ENCODE measurements around the gene PERCC1. TPM values are rescaled to one million over a fixed set of nuclear protein-coding genes. Genes with fewer than 3 reads are reported as not detected.

The PERCC1 gene
- total RNA-seq, 1 donor from 2014 or later: not detected

DNA sequence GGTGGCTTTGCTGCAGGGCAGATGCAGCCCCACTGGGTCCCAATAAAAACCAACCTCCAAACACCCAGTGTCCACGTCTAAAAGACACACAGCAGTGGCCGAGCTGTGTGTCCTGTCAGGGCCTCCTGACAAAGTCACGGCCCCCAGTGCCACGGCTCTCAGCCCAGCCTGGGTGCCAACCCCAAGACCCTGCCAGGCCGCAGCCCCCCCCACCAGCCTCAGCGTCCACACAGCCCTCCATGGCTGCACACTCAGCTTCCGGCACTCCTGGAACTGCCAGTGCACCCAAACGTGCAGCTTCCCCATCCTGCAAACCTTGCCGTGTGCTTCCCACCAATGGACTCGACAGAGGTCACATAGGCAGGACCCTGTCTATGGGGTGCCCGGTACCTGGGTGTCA, 17.1 kb downstream of the PERCC1 start:
- TF ChIP-seq CTCF (IDR thresholded peaks at IDR 0.05; ENCODE audit: insufficient read depth, low read length, poor library complexity, severe bottlenecking): no peak
- H3K27me3 ChIP-seq (ENCODE audit: control insufficient read depth, insufficient read depth, low read length): no peaks in the 10 kb centered on the region
- DNase-seq (ENCODE audit: low read depth): no peak
- peaks cover 1% of the 10 kb centered on the region for H3K36me3 ChIP-seq (ENCODE audit: control insufficient read depth, insufficient read depth, low read length)
- no peak overlapping the region for H3K4me3 ChIP-seq (ENCODE audit: low read depth, low read length)

- no peaks in the 10 kb centered on the region for H3K27me3 ChIP-seq (ENCODE audit: control insufficient read depth, insufficient read depth, low read length)
- H3K4me3 ChIP-seq (ENCODE audit: low read depth, low read length): no peak overlapping the region
- DNase-seq (ENCODE audit: low read depth): no peak
- no peak for TF ChIP-seq CTCF (IDR thresholded peaks at IDR 0.05; ENCODE audit: insufficient read depth, low read length, poor library complexity, severe bottlenecking)
- H3K36me3 ChIP-seq (ENCODE audit: control insufficient read depth, insufficient read depth, low read length): peaks cover 1% of the 10 kb centered on the region
These were observed 17.7 kb downstream of the PERCC1 start for GRCh38 chr16:1448536-1449116.

GRCh38 chr16:1449201-1449788, 18.4 kb downstream of the PERCC1 start:
- DNase-seq (ENCODE audit: low read depth): no peak
- H3K27me3 ChIP-seq (ENCODE audit: control insufficient read depth, insufficient read depth, low read length): no peaks in the 10 kb centered on the region
- TF ChIP-seq CTCF (IDR thresholded peaks at IDR 0.05; ENCODE audit: insufficient read depth, low read length, poor library complexity, severe bottlenecking): no peak
- H3K4me3 ChIP-seq (ENCODE audit: low read depth, low read length): no peak overlapping the region
- peaks cover 1% of the 10 kb centered on the region for H3K36me3 ChIP-seq (ENCODE audit: control insufficient read depth, insufficient read depth, low read length)

- H3K27me3 ChIP-seq (ENCODE audit: control insufficient read depth, insufficient read depth, low read length): no peaks in the 10 kb centered on the region
- no peak overlapping the region for H3K4me3 ChIP-seq (ENCODE audit: low read depth, low read length)
- DNase-seq (ENCODE audit: low read depth): no peak
- peaks cover 1% of the 10 kb centered on the region for H3K36me3 ChIP-seq (ENCODE audit: control insufficient read depth, insufficient read depth, low read length)
- TF ChIP-seq CTCF (IDR thresholded peaks at IDR 0.05; ENCODE audit: insufficient read depth, low read length, poor library complexity, severe bottlenecking): no peak
These were observed 19.3 kb downstream of the PERCC1 start for GRCh38 chr16:1450218-1450617.

GRCh38 chr16:1450841-1451240, 20.0 kb downstream of the PERCC1 start:
- Histone ChIP-seq H3K36me3 (ENCODE audit: control insufficient read depth, insufficient read depth, low read length) (peaks cover 1% of the 10 kb centered on the region), H3K27me3 (ENCODE audit: control insufficient read depth, insufficient read depth, low read length) (no peaks in the 10 kb centered on the region)
- no peak for TF ChIP-seq CTCF (IDR thresholded peaks at IDR 0.05; ENCODE audit: insufficient read depth, low read length, poor library complexity, severe bottlenecking)

More at GRCh38 chr16:1450841-1451240, 20.0 kb downstream of the PERCC1 start:
- no peak for DNase-seq (ENCODE audit: low read depth)
- no peak overlapping the region for H3K4me3 ChIP-seq (ENCODE audit: low read depth, low read length)

Data from kidney epithelial cell (primary cell).